CD4-positive, alpha-beta memory T cell (primary cell): ENCODE results near the gene TGM2. TPM values are rescaled to one million over a fixed set of nuclear protein-coding genes. Genes with fewer than 3 reads are reported as not detected.

Source experiments
- CTCF ChIA-PET: fragments of 350-600 bp; sonication (Branson Sonifier 250); formaldehyde crosslinking; loops from one replicate; lab custom pipeline; 2021; ENCODE audit warnings: inconsistent platforms; ENCODE audit not compliant: partially characterized antibody; lab: Charles Lee
- POLR2A ChIA-PET: fragments of 350-600 bp; sonication (Branson Sonifier 250); formaldehyde crosslinking; loops from one replicate; lab custom pipeline; 2021; ENCODE audit not compliant: partially characterized antibody; lab: Charles Lee
- DNase-seq, 5 donors: peaks; one replicate each; pipeline versions ENCODE4 v3.0.0 to v3.0.0-alpha.2; 2020 to 2022; ENCODE audit warnings: mixed read lengths in 1 of 5
- H3K27ac ChIP-seq: one replicate; pipeline ENCODE4 v1.7.0; 2013; ENCODE audit warnings: low read depth, low read length
- H3K27me3 ChIP-seq: 2 replicates; pipeline ENCODE4 v1.7.0; 2013; ENCODE audit warnings: mild to moderate bottlenecking, low read length, moderate library complexity; ENCODE audit not compliant: insufficient read depth
- H3K36me3 ChIP-seq: 2 replicates; pipeline ENCODE4 v1.7.0; 2013; ENCODE audit warnings: mild to moderate bottlenecking, low read length, moderate library complexity; ENCODE audit not compliant: insufficient read depth
- H3K4me1 ChIP-seq: 2 replicates; pipeline ENCODE4 v1.7.0; 2013; ENCODE audit warnings: mild to moderate bottlenecking, low read length, moderate library complexity; ENCODE audit not compliant: insufficient read depth
- H3K4me3 ChIP-seq, 2 donors: one replicate each; pipeline ENCODE4 v1.7.0; 2013; ENCODE audit warnings: low read length in 2 of 2, mild to moderate bottlenecking in 1 of 2
- H3K9me3 ChIP-seq, 2 donors: one replicate each; pipeline ENCODE4 v1.7.0; 2013; ENCODE audit warnings: low read length in 2 of 2, control low read depth in 1 of 2; ENCODE audit not compliant: control insufficient read depth in 1 of 2
- H3K27ac Mint-ChIP-seq, 7 donors: one replicate each; pipeline ENCODE4 v1.8.0; 2020 to 2021; ENCODE audit warnings: mixed read lengths in 7 of 7, mild to moderate bottlenecking in 6 of 7, inconsistent platforms in 3 of 7, moderate library complexity in 3 of 7
- H3K27me3 Mint-ChIP-seq, 2 donors: one replicate each; pipeline ENCODE4 v1.8.0; 2020 to 2021; ENCODE audit warnings: mixed read lengths in 2 of 2
- H3K36me3 Mint-ChIP-seq, 2 donors: one replicate each; pipeline ENCODE4 v1.8.0; 2020 to 2021; ENCODE audit warnings: mixed read lengths in 2 of 2, inconsistent platforms in 1 of 2, mild to moderate bottlenecking in 1 of 2
- H3K4me1 Mint-ChIP-seq, 4 donors: one replicate each; pipeline ENCODE4 v1.8.0; 2020 to 2021; ENCODE audit warnings: mixed read lengths in 4 of 4, mild to moderate bottlenecking in 1 of 4
- H3K4me3 Mint-ChIP-seq, 8 donors: one replicate each; pipeline ENCODE4 v1.8.0; 2020 to 2021; ENCODE audit warnings: mixed read lengths in 8 of 8, mild to moderate bottlenecking in 7 of 8, moderate library complexity in 6 of 8, inconsistent platforms in 3 of 8
- H3K9me3 Mint-ChIP-seq, 8 donors: one replicate each; pipeline ENCODE4 v1.8.0; 2020 to 2021; ENCODE audit warnings: mixed read lengths in 8 of 8, mild to moderate bottlenecking in 5 of 8, inconsistent platforms in 3 of 8, moderate library complexity in 1 of 8
- intact Hi-C: fragments of 100-400 bp; cut with micrococcal nuclease; formaldehyde crosslinking; loops from one replicate; pipeline ENCODE4 v1.15.1; 2023
- polyA plus RNA-seq, 2 donors: library from polyadenylated mRNA; unstranded; fragments of 300-500 nt; fragmentation: Illumina TruSeq; gene quantifications; one replicate each; pipeline ENCODE4 v1.2.3, GENCODE V29; 2021
- total RNA-seq, 2 experiments: library from RNA; stranded (reverse); gene quantifications; one replicate each; pipeline ENCODE4 v1.2.3, GENCODE V29; 2021

Gene TGM2
- total and polyA plus RNA-seq, 4 experiments from 2014 or later: 0.09 to 0.67 (median 0.31) TPM

- Mint-ChIP-seq H3K4me3 (no peak overlapping the region), H3K36me3 (no peaks in the 10 kb centered on the region), H3K27me3 (no peaks in the 10 kb centered on the region), H3K4me1 (no peaks in the 10 kb centered on the region), H3K9me3 (no peaks in the 10 kb centered on the region), H3K27ac (no peak overlapping the region)
- CTCF ChIA-PET: no interaction called here
- no peaks in the 10 kb centered on the region for H3K27me3 ChIP-seq
- H3K27ac ChIP-seq: no peak overlapping the region
- no peak overlapping the region for H3K4me3 ChIP-seq
- intact Hi-C loops: no loop called here
- no peaks in the 10 kb centered on the region for H3K9me3 ChIP-seq
- DNase-seq: no peak
- POLR2A ChIA-PET: no interaction called here
- no peaks in the 10 kb centered on the region for H3K4me1 ChIP-seq
- H3K36me3 ChIP-seq: no peaks in the 10 kb centered on the region
These were observed 48.5 kb downstream of the TGM2 start for GRCh38 chr20:38116409-38117165.

- Mint-ChIP-seq H3K27me3 (no peaks in the 10 kb centered on the region), H3K4me3 (no peak overlapping the region), H3K9me3 (no peaks in the 10 kb centered on the region), H3K36me3 (no peaks in the 10 kb centered on the region), H3K4me1 (no peaks in the 10 kb centered on the region), H3K27ac (no peak overlapping the region)
- DNase-seq: no peak
- intact Hi-C loops: no loop called here
- Histone ChIP-seq H3K4me3 (no peak overlapping the region), H3K36me3 (no peaks in the 10 kb centered on the region), H3K9me3 (no peaks in the 10 kb centered on the region), H3K4me1 (no peaks in the 10 kb centered on the region), H3K27me3 (no peaks in the 10 kb centered on the region), H3K27ac (no peak overlapping the region)
- CTCF ChIA-PET: no interaction called here
- POLR2A ChIA-PET: no interaction called here
These were observed 49.2 kb downstream of the TGM2 start for GRCh38 chr20:38115896-38116295.

GRCh38 chr20:38115205-38115604, 49.9 kb downstream of the TGM2 start:
- Histone ChIP-seq H3K36me3 (no peaks in the 10 kb centered on the region), H3K27me3 (no peaks in the 10 kb centered on the region), H3K27ac (no peak overlapping the region), H3K9me3 (no peaks in the 10 kb centered on the region), H3K4me1 (no peaks in the 10 kb centered on the region), H3K4me3 (no peak overlapping the region)
- no peak overlapping the region for H3K4me3 Mint-ChIP-seq
- no peak overlapping the region for H3K27ac Mint-ChIP-seq
- H3K36me3 Mint-ChIP-seq: no peaks in the 10 kb centered on the region
- H3K4me1 Mint-ChIP-seq: no peaks in the 10 kb centered on the region
- no peaks in the 10 kb centered on the region for H3K27me3 Mint-ChIP-seq
- intact Hi-C loops: no loop called here
- ChIA-PET CTCF (interaction anchor here (0.8 to 1.3 kb wide), 3 partner anchors 16 to 45 kb away, joined by 3 to 4 read pairs (median 3); no protein-coding TSS in a partner anchor), POLR2A (no interaction called here)
- DNase-seq: no peak
- no peaks in the 10 kb centered on the region for H3K9me3 Mint-ChIP-seq

GRCh38 chr20:38114353-38114791, 50.7 kb downstream of the TGM2 start:
- no peak for DNase-seq
- Histone ChIP-seq H3K27ac (no peak overlapping the region), H3K9me3 (no peaks in the 10 kb centered on the region), H3K4me3 (no peak overlapping the region), H3K36me3 (no peaks in the 10 kb centered on the region), H3K27me3 (no peaks in the 10 kb centered on the region), H3K4me1 (no peaks in the 10 kb centered on the region)
- Mint-ChIP-seq H3K4me3 (no peak overlapping the region), H3K4me1 (no peaks in the 10 kb centered on the region), H3K27me3 (no peaks in the 10 kb centered on the region), H3K27ac (no peak overlapping the region), H3K9me3 (no peaks in the 10 kb centered on the region), H3K36me3 (no peaks in the 10 kb centered on the region)
- ChIA-PET POLR2A (no interaction called here), CTCF (interaction anchor here (0.8 to 1.3 kb wide), 3 partner anchors 15 to 44 kb away, joined by 3 to 4 read pairs (median 3); no protein-coding TSS in a partner anchor)
- intact Hi-C loops: no loop called here

- Mint-ChIP-seq H3K27me3 (no peaks in the 10 kb centered on the region), H3K4me1 (no peaks in the 10 kb centered on the region), H3K9me3 (no peaks in the 10 kb centered on the region), H3K36me3 (no peaks in the 10 kb centered on the region), H3K4me3 (no peak overlapping the region), H3K27ac (no peak overlapping the region)
- Histone ChIP-seq H3K4me3 (no peak overlapping the region), H3K36me3 (no peaks in the 10 kb centered on the region), H3K4me1 (no peaks in the 10 kb centered on the region), H3K27ac (no peak overlapping the region), H3K9me3 (no peaks in the 10 kb centered on the region), H3K27me3 (no peaks in the 10 kb centered on the region)
- DNase-seq: no peak
- CTCF ChIA-PET: interaction anchor here (1.1 to 2.0 kb wide), 2 partner anchors 43 to 56 kb away, joined by 3 to 6 read pairs; no protein-coding TSS in a partner anchor
- POLR2A ChIA-PET: no interaction called here
- intact Hi-C loops: no loop called here
These were observed 51.4 kb downstream of the TGM2 start for GRCh38 chr20:38113401-38114325.

- Mint-ChIP-seq H3K27me3 (no peaks in the 10 kb centered on the region), H3K4me1 (no peaks in the 10 kb centered on the region), H3K27ac (no peak overlapping the region), H3K9me3 (no peaks in the 10 kb centered on the region), H3K4me3 (no peak overlapping the region), H3K36me3 (no peaks in the 10 kb centered on the region)
- Histone ChIP-seq H3K4me3 (no peak overlapping the region), H3K27me3 (no peaks in the 10 kb centered on the region), H3K4me1 (no peaks in the 10 kb centered on the region), H3K9me3 (no peaks in the 10 kb centered on the region), H3K36me3 (no peaks in the 10 kb centered on the region), H3K27ac (no peak overlapping the region)
- intact Hi-C loops: no loop called here
- no peak for DNase-seq
- POLR2A ChIA-PET: no interaction called here
- CTCF ChIA-PET: interaction anchor here (1.1 to 2.0 kb wide), 2 partner anchors 34 to 55 kb away, joined by 3 to 6 read pairs; no protein-coding TSS in a partner anchor
These were observed 52.2 kb downstream of the TGM2 start for GRCh38 chr20:38112930-38113294.

- Histone ChIP-seq H3K27ac (no peak overlapping the region), H3K36me3 (no peaks in the 10 kb centered on the region), H3K4me1 (no peaks in the 10 kb centered on the region), H3K27me3 (no peaks in the 10 kb centered on the region), H3K4me3 (no peak overlapping the region), H3K9me3 (no peaks in the 10 kb centered on the region)
- Mint-ChIP-seq H3K36me3 (no peaks in the 10 kb centered on the region), H3K27me3 (no peaks in the 10 kb centered on the region), H3K4me3 (no peak overlapping the region), H3K27ac (no peak overlapping the region), H3K4me1 (no peaks in the 10 kb centered on the region), H3K9me3 (no peaks in the 10 kb centered on the region)
- intact Hi-C loops: no loop called here
- DNase-seq: no peak
- ChIA-PET POLR2A (no interaction called here), CTCF (interaction anchor here (1.0 to 2.0 kb wide), 3 partner anchors 35 to 54 kb away, joined by 3 to 6 read pairs (median 3); no protein-coding TSS in a partner anchor)
These were observed 52.7 kb downstream of the TGM2 start for GRCh38 chr20:38112261-38112929.
